Measurements from ENCODE around the gene CRYGA.

- TF ChIP-seq CTCF (conservative IDR thresholded peaks at IDR 0.05) (no peak), ZFX (IDR thresholded peaks at IDR 0.05) (no peak)
Observed at GRCh38 chr2:208134928-208135586, 28.3 kb downstream of the CRYGA start.
